ENCODE results near the gene MAN1A2. TPM values are rescaled to one million over a fixed set of nuclear protein-coding genes. Genes with fewer than 3 reads are reported as not detected.

MAN1A2 gene
- total and polyA plus RNA-seq, 9 of the 15 experiments (the other 6 are each of a cell fraction or from before 2014, with no cell fraction given): 4.2 to 38.4 (median 18.7) TPM

DNA sequence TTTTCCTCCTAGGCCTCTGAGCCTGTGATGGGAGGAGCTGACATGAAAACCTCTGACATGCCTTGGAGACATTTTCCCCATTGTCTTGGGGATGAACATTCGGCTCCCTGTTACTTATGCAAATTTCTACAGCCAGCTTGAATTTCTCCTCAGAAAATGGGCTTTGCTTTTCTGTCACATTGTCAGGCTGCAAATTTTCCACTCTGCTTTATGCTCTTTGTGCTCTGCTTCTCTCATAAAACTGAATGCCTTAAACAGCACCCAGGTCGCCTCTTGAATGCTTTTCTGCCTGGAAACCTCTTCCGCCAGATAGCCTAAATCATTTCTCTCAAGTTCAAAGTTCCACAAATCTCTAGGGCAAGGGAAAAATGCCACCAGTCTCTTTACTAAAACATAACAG, 191.9 kb downstream of the MAN1A2 start (continued):
- TF ChIP-seq RUNX1 (IDR thresholded peaks at IDR 0.05; ENCODE audit: low read depth) (no peak), ZNF764 (CRISPR knock-in tag; IDR thresholded peaks at IDR 0.05; ENCODE audit: low read depth) (no peak), BMI1 (IDR thresholded peaks at IDR 0.05; ENCODE audit: low read length) (no peak), SRSF1 (IDR thresholded peaks at IDR 0.05; ENCODE audit: low read depth, low read length) (no peak)

DNA sequence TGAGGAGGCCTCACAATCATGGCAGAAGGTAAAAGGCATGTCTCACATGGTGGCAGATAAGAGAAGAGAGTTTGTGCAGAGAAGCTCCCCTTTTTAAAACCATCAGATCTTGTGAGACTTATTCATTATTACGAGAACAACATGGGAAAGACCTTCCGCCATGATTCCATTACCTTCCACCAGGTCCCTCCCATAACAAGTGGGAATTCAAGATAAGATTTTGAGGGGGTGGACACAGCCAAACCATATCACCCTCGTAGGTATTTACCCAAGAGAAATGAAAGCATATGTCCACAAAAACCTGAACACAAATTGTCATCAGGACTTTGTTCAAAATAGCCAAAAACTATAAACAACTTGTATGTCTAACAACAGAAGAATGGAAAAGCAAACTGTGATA, 192.7 kb downstream of the MAN1A2 start:
- Histone ChIP-seq H3K4me3 (no peak overlapping the region), H3K9me1 (ENCODE audit: control insufficient read depth, insufficient read depth, low read length) (no peaks in the 10 kb centered on the region), H3K4me2 (ENCODE audit: insufficient read depth, low read length) (no peak overlapping the region), H3K9me3 (replicated peaks; ENCODE audit: control insufficient read depth, insufficient read depth, low read depth, low read length) (peaks cover 8% of the 10 kb centered on the region; the same call in 1 of the 2 replicates), H2AFZ (ENCODE audit: low read depth, low read length) (peak overlapping the region; percentile 83), H4K20me1 (replicated peaks; ENCODE audit: control insufficient read depth, insufficient read depth, low read length) (no peaks in the 10 kb centered on the region), H3K27me3 (ENCODE audit: control insufficient read depth in 2 of 2, insufficient read depth in 2 of 2, low read length in 2 of 2) (no peaks in the 10 kb centered on the region), H3K9ac (ENCODE audit: insufficient read depth in 1 of 2, low read depth in 2 of 2, low read length in 2 of 2) (no peak overlapping the region), H3K36me3 (ENCODE audit: control insufficient read depth, insufficient read depth, low read length) (no peaks in the 10 kb centered on the region), H3K4me1 (replicated peaks in 1 of 2; ENCODE audit: control insufficient read depth in 2 of 2, insufficient read depth in 2 of 2, low read length in 2 of 2) (peaks cover 8 to 17% of the 10 kb centered on the region in 2 experiments), H3K79me2 (ENCODE audit: control insufficient read depth, insufficient read depth, low read length) (no peaks in the 10 kb centered on the region), H3K27ac (ENCODE audit: extremely low read depth, low read depth, low read length) (no peak overlapping the region)
- in situ Hi-C loops (cut with MboI) (no loop called here), intact Hi-C loops (cut with micrococcal nuclease) (no loop called here)
- DNase-seq (ENCODE audit: extremely low read depth in 1 of 4, low spot score in 3 of 4): peak in 1 of 4 experiments; percentile 53
- ATAC-seq: peak; percentile 52; the same call in 1 of the 3 replicates
- no TSS peak for BruUV-seq (replicated peaks)
- POLR2A ChIA-PET: interaction anchor here (0.5 kb wide), 1 partner anchor 114 kb away, joined by 3 read pairs; no protein-coding TSS in a partner anchor
- CTCF ChIA-PET (ENCODE audit: low intra/inter-chr PET ratio): no interaction called here
- no peak for FAIRE-seq
- 17% methylated on average over 3 of the region's 3 CpGs for WGBS (ENCODE audit: insufficient coverage, low coverage, missing lambda C conversion rate)
- 0 out of 2 replicates have a peak, but pooled peaks have one; percentile 19 for TF ChIP-seq EHMT2 (IDR thresholded peaks at IDR 0.05)
- TF ChIP-seq FUS (optimal IDR thresholded peaks at IDR 0.05; ENCODE audit: low read depth, low read length): no peak
- TF ChIP-seq ZNF79 (CRISPR knock-in tag; IDR thresholded peaks at IDR 0.05; ENCODE audit: low read depth): no peak
- TF ChIP-seq TCFL5 (CRISPR knock-in tag; conservative IDR thresholded peaks at IDR 0.05): no peak
- TF ChIP-seq SMAD1 (IDR thresholded peaks at IDR 0.05; ENCODE audit: low read depth, low read length, partially characterized antibody): no peak
- TF ChIP-seq GTF2A2 (tag; IDR thresholded peaks at IDR 0.05): no peak
- TF ChIP-seq, protein P1, sequence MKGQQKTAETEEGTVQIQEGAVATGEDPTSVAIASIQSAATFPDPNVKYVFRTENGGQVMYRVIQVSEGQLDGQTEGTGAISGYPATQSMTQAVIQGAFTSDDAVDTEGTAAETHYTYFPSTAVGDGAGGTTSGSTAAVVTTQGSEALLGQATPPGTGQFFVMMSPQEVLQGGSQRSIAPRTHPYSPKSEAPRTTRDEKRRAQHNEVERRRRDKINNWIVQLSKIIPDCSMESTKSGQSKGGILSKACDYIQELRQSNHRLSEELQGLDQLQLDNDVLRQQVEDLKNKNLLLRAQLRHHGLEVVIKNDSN (CRISPR knock-in tag; IDR thresholded peaks at IDR 0.05): no peak
- no peak for TF ChIP-seq CBX8 (IDR thresholded peaks at IDR 0.05; ENCODE audit: borderline replicate concordance, extremely low read depth, low read depth, low read length, poor library complexity, severe bottlenecking)
- TF ChIP-seq TAL1 (IDR thresholded peaks at IDR 0.05): peak; percentile 49; the same call in 1 of the 2 replicates
- TF ChIP-seq SREBF1 (IDR thresholded peaks at IDR 0.05; ENCODE audit: borderline replicate concordance, low read depth, low read length): no peak
- TF ChIP-seq, protein P2, sequence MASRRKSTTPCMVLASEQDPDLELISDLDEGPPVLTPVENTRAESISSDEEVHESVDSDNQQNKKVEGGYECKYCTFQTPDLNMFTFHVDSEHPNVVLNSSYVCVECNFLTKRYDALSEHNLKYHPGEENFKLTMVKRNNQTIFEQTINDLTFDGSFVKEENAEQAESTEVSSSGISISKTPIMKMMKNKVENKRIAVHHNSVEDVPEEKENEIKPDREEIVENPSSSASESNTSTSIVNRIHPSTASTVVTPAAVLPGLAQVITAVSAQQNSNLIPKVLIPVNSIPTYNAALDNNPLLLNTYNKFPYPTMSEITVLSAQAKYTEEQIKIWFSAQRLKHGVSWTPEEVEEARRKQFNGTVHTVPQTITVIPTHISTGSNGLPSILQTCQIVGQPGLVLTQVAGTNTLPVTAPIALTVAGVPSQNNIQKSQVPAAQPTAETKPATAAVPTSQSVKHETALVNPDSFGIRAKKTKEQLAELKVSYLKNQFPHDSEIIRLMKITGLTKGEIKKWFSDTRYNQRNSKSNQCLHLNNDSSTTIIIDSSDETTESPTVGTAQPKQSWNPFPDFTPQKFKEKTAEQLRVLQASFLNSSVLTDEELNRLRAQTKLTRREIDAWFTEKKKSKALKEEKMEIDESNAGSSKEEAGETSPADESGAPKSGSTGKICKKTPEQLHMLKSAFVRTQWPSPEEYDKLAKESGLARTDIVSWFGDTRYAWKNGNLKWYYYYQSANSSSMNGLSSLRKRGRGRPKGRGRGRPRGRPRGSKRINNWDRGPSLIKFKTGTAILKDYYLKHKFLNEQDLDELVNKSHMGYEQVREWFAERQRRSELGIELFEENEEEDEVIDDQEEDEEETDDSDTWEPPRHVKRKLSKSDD (conservative IDR thresholded peaks at IDR 0.05; ENCODE audit: low read length): no peak
- TF ChIP-seq, protein P3, sequence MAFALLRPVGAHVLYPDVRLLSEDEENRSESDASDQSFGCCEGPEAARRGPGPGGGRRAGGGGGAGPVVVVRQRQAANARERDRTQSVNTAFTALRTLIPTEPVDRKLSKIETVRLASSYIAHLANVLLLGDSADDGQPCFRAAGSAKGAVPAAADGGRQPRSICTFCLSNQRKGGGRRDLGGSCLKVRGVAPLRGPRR (CRISPR knock-in tag; IDR thresholded peaks at IDR 0.05): no peak
- TF ChIP-seq CXXC5 (CRISPR knock-in tag; IDR thresholded peaks at IDR 0.05): no peak
- no peak for TF ChIP-seq HCFC1 (IDR thresholded peaks at IDR 0.05; ENCODE audit: low read depth, low read length)
- no peak for TF ChIP-seq KDM1A (IDR thresholded peaks at IDR 0.05)
- TF ChIP-seq HDAC1 (IDR thresholded peaks at IDR 0.05): no peak

All from K562 (cell line).